HG02571 (cell line): ENCODE measurements around the gene F7.

Source experiments
- ATAC-seq: cut with Tn5 transposase; IDR thresholded peaks from one replicate; pipeline ENCODE4 v1.9.1; 2021; ENCODE audit warnings: mild to moderate bottlenecking, moderate library complexity; ENCODE audit not compliant: unreplicated experiment

Gene F7

DNA sequence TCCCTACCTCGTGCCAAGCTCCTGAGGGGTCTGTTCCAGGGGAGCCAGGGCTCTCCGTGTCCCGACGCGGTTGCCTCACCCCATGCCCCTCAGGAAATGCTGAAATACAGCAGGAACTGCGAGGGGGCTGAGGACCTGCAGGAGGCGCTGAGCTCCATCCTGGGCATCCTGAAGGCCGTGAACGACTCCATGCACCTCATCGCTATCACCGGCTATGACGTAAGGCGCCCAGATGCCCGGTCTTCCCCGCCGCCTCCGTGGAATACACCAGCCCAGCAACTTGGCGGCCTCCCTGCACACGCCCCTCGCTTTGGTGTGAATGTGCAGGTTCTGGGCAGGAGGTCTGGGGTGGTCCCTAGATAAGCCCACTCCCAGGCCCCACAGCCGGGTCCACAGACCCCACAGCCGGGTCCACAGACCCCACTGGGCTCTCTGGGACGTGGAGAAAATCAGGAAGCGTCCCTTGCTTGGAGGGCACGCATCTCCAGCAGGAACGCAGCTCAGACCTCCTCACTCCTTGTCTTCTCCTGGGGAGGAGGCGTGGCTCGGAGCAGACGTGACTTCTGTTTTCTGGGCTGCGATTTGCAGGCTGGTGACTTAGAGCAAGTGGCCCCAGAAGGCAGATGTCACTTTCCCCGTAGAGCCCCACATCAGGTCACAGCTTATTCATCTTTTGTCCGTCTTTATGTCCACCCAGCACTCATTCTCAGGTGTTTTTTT lies 19.4 kb upstream of the F7 start:
- ATAC-seq: no peak

DNA sequence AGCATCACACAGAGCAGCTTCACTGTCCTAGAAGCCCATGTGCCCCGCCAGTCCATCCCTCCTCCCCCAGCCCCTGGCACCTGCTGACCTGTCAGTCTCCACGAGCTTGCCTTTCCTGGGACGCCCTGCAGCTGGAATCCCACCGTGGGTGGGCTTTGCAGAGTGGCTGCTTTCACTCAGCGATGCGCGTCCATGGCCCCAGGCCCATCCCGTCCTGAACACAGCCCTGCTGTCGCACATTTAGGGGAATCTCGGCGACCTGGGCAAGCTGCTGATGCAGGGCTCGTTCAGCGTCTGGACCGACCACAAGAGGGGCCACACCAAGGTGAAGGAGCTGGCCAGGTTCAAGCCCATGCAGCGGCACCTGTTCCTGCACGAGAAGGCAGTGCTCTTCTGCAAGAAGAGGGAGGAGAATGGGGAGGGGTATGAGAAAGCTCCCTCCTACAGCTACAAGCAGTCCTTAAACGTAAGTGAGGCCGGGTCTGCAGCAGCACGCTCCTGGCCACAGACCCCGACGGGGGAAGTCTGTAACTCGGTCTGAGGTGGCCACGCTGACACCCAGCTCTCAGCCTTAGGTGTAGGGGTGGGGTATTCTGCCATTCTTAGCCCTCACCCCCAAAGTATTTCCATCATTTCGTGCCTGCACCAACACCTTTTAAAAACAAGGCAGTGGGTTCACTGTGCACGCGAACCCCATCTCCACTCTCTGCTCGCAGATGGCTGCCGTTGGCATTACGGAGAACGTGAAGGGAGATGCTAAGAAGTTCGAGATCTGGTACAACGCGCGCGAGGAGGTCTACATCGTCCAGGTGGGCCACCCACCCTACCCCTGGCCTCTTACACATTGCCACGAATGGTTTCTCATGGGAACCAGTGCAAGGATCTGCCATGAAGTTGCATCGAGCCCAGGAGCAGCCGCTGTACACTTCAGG lies 18.3 kb upstream of the F7 start:
- no peak for ATAC-seq

DNA sequence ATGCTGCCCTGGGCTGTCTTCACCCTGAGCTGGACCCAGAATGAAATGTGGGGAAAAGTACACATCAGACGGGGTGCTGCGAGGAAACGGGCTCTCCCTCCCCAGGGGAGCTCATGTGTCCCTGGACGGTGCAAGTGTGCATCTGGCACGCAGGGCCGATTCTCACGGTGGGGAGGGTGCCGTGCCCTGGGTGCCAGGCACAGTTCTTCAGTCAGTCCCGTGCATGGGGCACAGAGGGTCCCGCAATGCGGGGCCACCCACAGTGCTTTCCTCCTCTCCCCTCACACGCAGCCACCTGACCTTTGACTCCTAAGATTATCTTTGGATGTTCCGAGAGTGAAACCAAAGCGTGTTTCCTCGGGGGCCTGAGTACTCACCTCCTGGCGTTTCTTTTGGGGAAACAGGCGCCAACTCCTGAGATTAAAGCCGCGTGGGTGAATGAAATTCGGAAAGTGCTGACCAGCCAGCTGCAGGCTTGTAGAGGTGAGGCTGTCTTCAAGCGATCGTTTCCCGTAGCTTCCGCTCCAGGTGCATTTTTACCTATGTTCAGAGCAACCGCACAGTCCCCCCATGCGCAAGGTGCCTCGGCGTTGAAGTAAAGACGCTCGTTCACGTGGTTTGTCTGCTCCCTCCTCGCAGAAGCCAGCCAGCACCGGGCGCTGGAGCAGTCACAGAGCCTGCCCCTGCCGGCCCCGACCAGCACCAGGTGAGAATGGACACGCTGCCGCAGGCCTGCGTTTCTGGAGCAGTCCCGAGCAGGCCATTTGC lies 17.5 kb upstream of the F7 start:
- no peak for ATAC-seq

GRCh38 chr13:113088691-113089020 lies 16.9 kb upstream of the F7 start:
- no peak for ATAC-seq

GRCh38 chr13:113089693-113090414 lies 15.7 kb upstream of the F7 start:
- no peak for ATAC-seq

GRCh38 chr13:113090415-113090770 lies 15.2 kb upstream of the F7 start:
- no peak for ATAC-seq

DNA sequence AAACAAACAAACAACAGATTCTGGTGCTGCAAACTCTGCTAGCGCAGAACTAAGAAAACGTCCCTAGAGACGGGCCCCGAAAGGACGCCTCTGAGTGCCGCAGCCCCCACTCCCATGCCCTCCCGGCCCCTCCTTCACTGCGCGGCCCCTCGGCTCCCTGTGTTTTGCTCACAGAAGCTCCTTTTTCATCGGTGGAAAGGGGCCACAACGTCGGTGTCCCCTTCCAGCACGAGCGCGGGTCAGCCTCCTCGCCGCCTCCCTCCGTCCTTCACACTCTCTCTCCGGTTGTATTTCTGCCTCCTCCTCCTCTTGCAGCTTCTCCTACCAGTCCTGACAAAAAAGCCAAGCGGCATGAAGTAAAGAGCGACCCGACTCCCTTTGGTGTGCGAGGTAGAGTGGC lies 14.8 kb upstream of the F7 start:
- ATAC-seq: no peak

GRCh38 chr13:113091211-113091771 lies 14.3 kb upstream of the F7 start:
- no peak for ATAC-seq

GRCh38 chr13:113091891-113092775 lies 13.5 kb upstream of the F7 start:
- ATAC-seq: no peak

- ATAC-seq: no peak
These were observed 12.6 kb upstream of the F7 start for GRCh38 chr13:113092776-113093579.

GRCh38 chr13:113093580-113094409 lies 11.8 kb upstream of the F7 start:
- no peak for ATAC-seq

GRCh38 chr13:113094410-113094800 lies 11.2 kb upstream of the F7 start:
- ATAC-seq: no peak

GRCh38 chr13:113095146-113096051 lies 10.2 kb upstream of the F7 start:
- ATAC-seq: no peak

DNA sequence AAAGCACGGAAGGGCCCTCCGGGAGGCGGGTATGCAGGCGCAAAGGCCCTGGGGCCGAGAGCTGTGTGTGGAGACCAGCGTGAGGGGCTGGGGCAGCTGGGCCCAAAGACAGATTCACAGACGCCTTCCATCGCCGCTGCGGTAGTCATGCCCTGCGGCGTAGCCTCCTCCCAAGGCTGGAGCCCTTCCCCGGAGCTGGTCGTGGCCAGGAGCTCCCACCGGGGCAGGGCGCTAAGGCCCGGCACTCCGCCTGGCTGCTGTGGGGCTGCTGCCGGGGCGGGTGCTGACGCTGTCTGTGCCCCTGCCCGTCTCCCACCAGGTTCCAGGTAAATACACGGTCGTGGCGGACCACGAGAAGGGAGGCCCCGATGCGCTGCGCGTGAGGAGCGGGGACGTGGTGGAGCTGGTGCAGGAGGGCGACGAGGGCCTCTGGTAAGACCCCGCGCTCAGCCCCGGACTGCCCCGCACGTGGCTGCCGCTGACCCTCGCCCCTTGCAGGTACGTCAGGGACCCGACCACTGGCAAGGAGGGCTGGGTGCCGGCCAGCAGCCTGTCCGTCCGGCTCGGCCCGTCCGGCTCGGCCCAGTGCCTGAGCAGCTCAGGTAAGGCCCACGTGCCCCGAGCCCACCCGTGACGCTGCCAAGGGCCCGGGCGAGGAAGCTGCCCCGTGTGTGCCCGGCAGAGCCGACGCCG lies 9.4 kb upstream of the F7 start:
- ATAC-seq: no peak

- ATAC-seq: no peak
These were observed 8.8 kb upstream of the F7 start for GRCh38 chr13:113096745-113097305.

GRCh38 chr13:113097651-113098050 lies 7.9 kb upstream of the F7 start:
- ATAC-seq: no peak
